Lower leg skin (tissue), 3 donors: ENCODE results near the gene CUL5.

Experiments used
- CTCF ChIP-seq, 3 donors: fragments of 450-650 bp; IDR thresholded peaks; one replicate each; pipeline ENCODE4 v1.5.1; 2016; ENCODE audit warnings: antibody characterized with exemption in 3 of 3, mild to moderate bottlenecking in 3 of 3, moderate library complexity in 2 of 3
- POLR2A ChIP-seq, 2 donors: fragments of 450-650 bp; IDR thresholded peaks; one replicate each; pipeline ENCODE4 v1.6.1; 2016 to 2017; ENCODE audit warnings: antibody characterized with exemption in 2 of 2, mild to moderate bottlenecking in 1 of 2, moderate library complexity in 1 of 2

GRCh38 chr11:108128772-108129171 lies 120.1 kb downstream of the CUL5 start:
- TF ChIP-seq POLR2A (IDR thresholded peaks at IDR 0.05) (no peak), CTCF (IDR thresholded peaks at IDR 0.05) (no peak)
